ENCODE measurements around the gene RARB. TPM values are rescaled to one million over a fixed set of nuclear protein-coding genes. Genes with fewer than 3 reads are reported as not detected.
A peak's percentile ranks its signal among the peaks of the same experiment; 100 is the strongest.

The RARB gene
- total RNA-seq, 2 donors from 2014 or later = 15.2 to 22.8 TPM

DNA sequence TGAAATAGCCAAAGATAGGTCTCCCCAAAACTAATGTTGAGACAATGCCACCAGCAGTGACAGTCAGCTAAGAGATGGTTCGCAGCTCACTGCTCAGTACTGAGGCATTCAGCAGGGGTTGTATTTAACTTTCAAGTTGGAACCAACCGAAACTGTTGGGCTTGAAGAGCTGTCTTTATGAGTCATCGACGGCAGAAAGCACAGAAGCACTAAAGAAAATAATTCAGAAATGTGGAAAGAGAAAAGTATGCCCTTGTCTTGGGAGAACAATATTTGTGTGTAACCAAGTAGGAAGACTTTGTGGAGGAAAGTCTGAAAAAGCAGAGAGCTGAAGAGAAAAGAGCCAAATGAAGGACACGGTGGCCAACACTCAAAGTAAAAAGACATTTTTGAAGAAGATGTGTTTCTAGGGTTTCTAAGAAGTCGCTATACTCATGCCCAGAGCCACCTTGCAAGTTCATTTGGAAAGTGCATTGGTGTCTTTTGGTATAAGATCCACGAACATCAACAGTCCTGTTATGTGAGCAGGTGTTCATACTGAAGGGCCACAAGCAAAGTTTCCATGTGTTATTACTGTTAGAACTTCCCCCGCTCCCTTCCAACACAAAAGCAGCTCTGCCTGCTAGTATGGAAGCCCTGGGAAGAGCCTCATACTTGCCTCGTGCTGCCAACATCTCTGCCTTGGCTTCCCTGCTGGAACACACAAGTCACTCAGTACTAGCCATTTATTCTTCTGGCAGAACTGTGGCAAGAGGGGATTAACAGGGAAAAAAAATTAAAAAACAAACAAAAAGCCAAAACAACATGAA lies 4.1 kb upstream of the RARB start:
- TF ChIP-seq, protein P1, sequence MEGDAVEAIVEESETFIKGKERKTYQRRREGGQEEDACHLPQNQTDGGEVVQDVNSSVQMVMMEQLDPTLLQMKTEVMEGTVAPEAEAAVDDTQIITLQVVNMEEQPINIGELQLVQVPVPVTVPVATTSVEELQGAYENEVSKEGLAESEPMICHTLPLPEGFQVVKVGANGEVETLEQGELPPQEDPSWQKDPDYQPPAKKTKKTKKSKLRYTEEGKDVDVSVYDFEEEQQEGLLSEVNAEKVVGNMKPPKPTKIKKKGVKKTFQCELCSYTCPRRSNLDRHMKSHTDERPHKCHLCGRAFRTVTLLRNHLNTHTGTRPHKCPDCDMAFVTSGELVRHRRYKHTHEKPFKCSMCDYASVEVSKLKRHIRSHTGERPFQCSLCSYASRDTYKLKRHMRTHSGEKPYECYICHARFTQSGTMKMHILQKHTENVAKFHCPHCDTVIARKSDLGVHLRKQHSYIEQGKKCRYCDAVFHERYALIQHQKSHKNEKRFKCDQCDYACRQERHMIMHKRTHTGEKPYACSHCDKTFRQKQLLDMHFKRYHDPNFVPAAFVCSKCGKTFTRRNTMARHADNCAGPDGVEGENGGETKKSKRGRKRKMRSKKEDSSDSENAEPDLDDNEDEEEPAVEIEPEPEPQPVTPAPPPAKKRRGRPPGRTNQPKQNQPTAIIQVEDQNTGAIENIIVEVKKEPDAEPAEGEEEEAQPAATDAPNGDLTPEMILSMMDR (IDR thresholded peaks at IDR 0.05) = no peak
- H3K36me3 ChIP-seq = no peaks in the 10 kb centered on the region
- no peak overlapping the region for H3K27ac ChIP-seq
- H3K4me1 ChIP-seq = peaks cover 0 to 7% of the 10 kb centered on the region in 2 donors
- no peaks in the 10 kb centered on the region for H3K27me3 ChIP-seq
- no peak for DNase-seq (ENCODE audit: low spot score)
- H3K9me3 ChIP-seq = no peaks in the 10 kb centered on the region
- H3K4me3 ChIP-seq = no peak overlapping the region

DNA sequence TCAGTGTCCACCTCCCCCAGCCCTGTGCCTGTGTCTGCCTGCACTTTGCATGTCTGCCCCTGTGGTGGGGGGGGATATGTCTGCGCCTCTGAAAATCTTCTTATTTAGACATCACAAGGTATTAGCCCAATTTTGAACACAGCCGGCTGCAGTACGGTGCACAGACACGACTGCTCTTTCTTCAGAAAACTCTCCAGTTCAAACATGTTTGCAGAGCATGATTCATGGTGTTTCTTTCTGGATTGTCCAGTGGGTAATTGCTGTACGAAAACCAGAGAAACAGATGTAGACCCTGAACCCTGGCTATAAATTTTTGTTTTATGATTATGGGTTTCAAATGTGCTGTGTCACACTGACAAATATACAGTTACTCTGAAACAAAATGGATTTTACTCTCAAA lies 3.4 kb upstream of the RARB start:
- no peaks in the 10 kb centered on the region for H3K9me3 ChIP-seq
- H3K4me3 ChIP-seq = no peak overlapping the region
- TF ChIP-seq, protein P1 (IDR thresholded peaks at IDR 0.05) = no peak
- H3K27me3 ChIP-seq = no peaks in the 10 kb centered on the region
- H3K27ac ChIP-seq = no peak overlapping the region
- H3K4me1 ChIP-seq = peaks cover 0 to 7% of the 10 kb centered on the region in 2 donors
- H3K36me3 ChIP-seq = no peaks in the 10 kb centered on the region
- DNase-seq (ENCODE audit: low spot score) = no peak

DNA sequence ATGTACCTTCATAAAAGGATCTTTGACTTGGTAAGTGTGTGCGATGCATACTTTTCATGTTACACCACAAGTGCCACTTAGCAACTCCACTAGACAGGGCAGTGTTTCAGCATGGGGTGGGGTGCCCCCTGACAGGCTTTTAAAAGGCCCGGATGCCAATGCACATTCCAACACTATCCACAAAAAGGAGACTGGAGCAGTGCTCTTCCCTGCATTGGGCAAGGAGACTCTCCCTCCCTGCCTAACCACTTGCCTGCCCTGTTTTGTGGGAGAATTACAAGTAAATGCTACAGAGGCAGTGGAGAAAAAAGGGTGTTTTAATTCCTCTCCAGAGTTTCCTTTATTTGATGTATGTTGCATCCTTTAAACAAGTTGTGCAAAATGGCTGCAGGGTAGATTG lies 1.7 kb upstream of the RARB start:
- peaks cover 0 to 7% of the 10 kb centered on the region in 2 donors for H3K4me1 ChIP-seq
- DNase-seq (ENCODE audit: low spot score) = no peak
- no peaks in the 10 kb centered on the region for H3K27me3 ChIP-seq
- H3K4me3 ChIP-seq = no peak overlapping the region
- H3K36me3 ChIP-seq = no peaks in the 10 kb centered on the region
- peak overlapping the region in 1 of 2 donors; percentile 94 for H3K27ac ChIP-seq
- no peaks in the 10 kb centered on the region for H3K9me3 ChIP-seq
- TF ChIP-seq, protein P1 (IDR thresholded peaks at IDR 0.05) = no peak

DNA sequence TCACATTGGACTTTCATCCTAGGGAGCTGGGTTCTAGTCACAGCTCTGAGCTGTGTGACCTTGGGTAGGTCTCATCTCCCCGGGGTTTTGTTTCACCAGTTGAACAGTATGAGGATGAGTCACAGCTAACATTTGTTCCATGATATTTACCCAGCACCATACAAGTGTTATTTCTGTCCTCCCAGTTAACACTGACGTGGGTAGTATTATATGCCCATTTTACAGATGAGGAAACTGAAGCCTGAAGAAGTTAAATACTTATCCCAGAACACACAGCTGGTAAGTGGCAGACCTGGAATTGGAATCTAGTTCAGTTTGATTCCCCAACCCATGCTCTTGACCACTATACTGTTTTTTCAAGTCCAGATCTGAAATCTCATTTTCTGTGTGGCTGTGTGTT lies 908 bp upstream of the RARB start:
- TF ChIP-seq, protein P1 (IDR thresholded peaks at IDR 0.05) = no peak
- Histone ChIP-seq H3K27me3 (no peaks in the 10 kb centered on the region), H3K4me1 (peaks cover 0 to 10% of the 10 kb centered on the region in 2 donors), H3K9me3 (no peaks in the 10 kb centered on the region), H3K4me3 (peak overlapping the region; percentile 59 to 71), H3K36me3 (no peaks in the 10 kb centered on the region), H3K27ac (peak overlapping the region; percentile 87 to 94)
- DNase-seq (ENCODE audit: low spot score) = no peak

DNA sequence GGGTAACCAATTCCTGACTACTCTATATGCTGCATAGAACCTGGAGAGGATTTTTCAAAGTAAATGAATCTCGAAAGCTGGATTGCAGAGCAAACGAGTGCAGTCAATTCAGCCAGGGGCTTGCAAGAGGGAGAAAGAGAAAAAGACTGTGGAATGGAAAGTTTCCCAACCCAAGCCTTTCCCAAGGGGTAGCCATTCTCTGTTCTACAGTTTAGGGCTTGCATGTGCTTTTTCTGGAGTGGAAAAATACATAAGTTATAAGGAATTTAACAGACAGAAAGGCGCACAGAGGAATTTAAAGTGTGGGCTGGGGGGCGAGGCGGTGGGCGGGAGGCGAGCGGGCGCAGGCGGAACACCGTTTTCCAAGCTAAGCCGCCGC lies 511 bp upstream of the RARB start:
- DNase-seq (ENCODE audit: low spot score) = no peak
- H3K36me3 ChIP-seq = no peaks in the 10 kb centered on the region
- peak overlapping the region; percentile 59 to 71 for H3K4me3 ChIP-seq
- no peaks in the 10 kb centered on the region for H3K9me3 ChIP-seq
- H3K27ac ChIP-seq = peak overlapping the region; percentile 87 to 94
- H3K4me1 ChIP-seq = peaks cover 0 to 14% of the 10 kb centered on the region in 2 donors
- TF ChIP-seq, protein P1 (IDR thresholded peaks at IDR 0.05) = no peak
- H3K27me3 ChIP-seq = no peaks in the 10 kb centered on the region
